Loucy (cell line): Measurements from ENCODE around the gene KCNT2.

ENCODE experiments used
- EZH2phosphoT487 ChIP-seq: fragments of 200-600 bp; IDR thresholded peaks from 2 replicates; pipeline ENCODE4 v1.6.1; 2018; ENCODE audit warnings: antibody characterized with exemption, mild to moderate bottlenecking, moderate library complexity, borderline replicate concordance
- TF ChIP-seq, protein P1 (sequence below): fragments of 200-600 bp; sonication (generic); conservative IDR thresholded peaks from 2 replicates; pipeline ENCODE4 v1.5.1; 2014; ENCODE audit warnings: mild to moderate bottlenecking, antibody characterized with exemption, low read length

DNA sequence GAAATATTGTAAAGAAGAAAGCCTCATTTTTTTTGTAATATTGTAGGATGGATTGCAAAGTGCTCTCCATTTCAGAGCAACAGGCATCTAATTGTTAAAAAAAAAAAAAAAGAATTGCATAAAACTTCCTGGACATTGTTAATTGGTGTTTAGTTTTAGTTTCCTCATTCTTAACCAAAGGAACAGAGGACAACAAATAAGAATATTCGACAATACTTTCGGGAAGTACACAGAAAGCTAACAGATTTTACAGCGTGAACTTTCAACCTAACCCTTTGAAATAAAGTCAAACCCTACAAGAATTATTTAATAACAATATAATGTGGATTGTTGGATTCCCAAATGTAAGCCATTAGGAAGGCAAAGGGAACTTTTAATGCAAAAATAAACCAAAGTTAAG, 284.4 kb downstream of the KCNT2 start:
- TF ChIP-seq, protein P1, sequence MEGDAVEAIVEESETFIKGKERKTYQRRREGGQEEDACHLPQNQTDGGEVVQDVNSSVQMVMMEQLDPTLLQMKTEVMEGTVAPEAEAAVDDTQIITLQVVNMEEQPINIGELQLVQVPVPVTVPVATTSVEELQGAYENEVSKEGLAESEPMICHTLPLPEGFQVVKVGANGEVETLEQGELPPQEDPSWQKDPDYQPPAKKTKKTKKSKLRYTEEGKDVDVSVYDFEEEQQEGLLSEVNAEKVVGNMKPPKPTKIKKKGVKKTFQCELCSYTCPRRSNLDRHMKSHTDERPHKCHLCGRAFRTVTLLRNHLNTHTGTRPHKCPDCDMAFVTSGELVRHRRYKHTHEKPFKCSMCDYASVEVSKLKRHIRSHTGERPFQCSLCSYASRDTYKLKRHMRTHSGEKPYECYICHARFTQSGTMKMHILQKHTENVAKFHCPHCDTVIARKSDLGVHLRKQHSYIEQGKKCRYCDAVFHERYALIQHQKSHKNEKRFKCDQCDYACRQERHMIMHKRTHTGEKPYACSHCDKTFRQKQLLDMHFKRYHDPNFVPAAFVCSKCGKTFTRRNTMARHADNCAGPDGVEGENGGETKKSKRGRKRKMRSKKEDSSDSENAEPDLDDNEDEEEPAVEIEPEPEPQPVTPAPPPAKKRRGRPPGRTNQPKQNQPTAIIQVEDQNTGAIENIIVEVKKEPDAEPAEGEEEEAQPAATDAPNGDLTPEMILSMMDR = no peak
- TF ChIP-seq EZH2phosphoT487 = no peak
